Sciatic nerve (tissue), 2 donors: Measurements from ENCODE around the gene HELZ2. TPM values are rescaled to one million over a fixed set of nuclear protein-coding genes. Genes with fewer than 3 reads are reported as not detected.

Experiments
- ATAC-seq: fragments of 200-7000 bp; cut with Tn5 transposase; one replicate; pipeline ENCODE4 v1.9.1; 2020; ENCODE audit warnings: mild to moderate bottlenecking, moderate library complexity
- DNase-seq: peaks from one replicate; pipeline ENCODE4 v3.0.0-alpha.2; 2020; ENCODE audit warnings: low spot score
- intact Hi-C: fragments of 100-400 bp; cut with DNase I; formaldehyde crosslinking; loops from one replicate; pipeline ENCODE4 v1.14.2; 2022
- total RNA-seq: library from RNA; stranded (reverse); fragmentation: NEBNext Ultra II Directional; extraction: Animal tissue kit (Norgen Biotek cat#: 25700); gene quantifications from one replicate; pipeline ENCODE4 v1.2.1, GENCODE V29; 2021
- donor health status: DM: no; HTN: no; CAD: no.
- donor health status: DM: no; HTN: no; CAD: no.

The HELZ2 gene
- total RNA-seq, 1 donor from 2014 or later = 21.4 TPM

GRCh38 chr20:63543131-63543530, 30.9 kb downstream of the HELZ2 start:
- no peak for DNase-seq
- intact Hi-C loops = no loop called here
- ATAC-seq = no peak

GRCh38 chr20:63542696-63543095, 31.3 kb downstream of the HELZ2 start:
- no peak for DNase-seq
- intact Hi-C loops = no loop called here
- ATAC-seq = no peak

DNA sequence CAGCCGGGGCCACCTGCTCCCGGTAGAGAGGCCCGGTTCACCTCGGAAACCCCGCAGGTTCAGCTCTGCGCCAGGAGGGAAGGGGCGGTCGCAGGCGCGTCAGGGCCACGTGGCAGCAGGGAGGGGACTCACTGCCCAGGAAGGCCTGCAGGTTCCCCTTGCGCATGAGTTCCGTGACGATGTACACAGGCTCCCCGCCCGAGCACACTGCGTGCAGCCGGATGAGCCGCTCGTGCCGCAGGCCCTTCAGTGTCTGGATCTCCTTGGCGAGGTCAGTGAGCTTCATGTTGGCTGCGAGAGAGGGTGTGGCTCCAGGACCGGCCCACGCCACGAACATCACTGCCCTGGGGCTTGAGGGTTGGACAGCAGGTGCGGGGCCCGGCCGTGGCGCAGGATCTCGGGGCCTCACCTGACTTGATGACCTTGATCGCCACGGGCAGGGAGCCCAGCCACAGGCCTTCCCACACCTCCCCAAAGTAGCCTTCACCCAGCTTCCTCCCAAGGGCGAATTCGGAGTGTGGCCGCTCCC, 31.9 kb downstream of the HELZ2 start:
- DNase-seq (no peak), ATAC-seq (no peak)
- intact Hi-C loops = no loop called here

DNA sequence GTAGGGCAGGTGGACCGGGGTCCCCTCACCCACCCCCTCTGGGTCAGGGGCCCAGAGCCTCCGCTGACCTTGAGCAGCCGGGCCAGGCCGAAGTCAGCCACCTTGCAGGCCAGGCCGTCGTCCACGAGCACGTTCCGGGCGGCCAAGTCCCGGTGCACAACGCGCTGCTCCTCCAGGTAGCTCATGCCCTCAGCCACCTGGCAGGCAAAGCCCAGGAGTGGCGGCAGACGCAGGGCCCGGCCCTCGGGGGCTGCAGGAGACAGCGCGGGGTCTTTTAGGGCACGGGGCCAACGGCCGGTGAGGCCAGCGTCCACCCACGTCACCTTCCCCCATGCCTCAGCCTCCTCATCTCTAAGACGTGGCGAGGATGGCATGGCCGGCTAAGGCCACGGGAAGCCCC, 32.7 kb downstream of the HELZ2 start:
- no peak for ATAC-seq
- DNase-seq = no peak
- intact Hi-C loops = no loop called here

DNA sequence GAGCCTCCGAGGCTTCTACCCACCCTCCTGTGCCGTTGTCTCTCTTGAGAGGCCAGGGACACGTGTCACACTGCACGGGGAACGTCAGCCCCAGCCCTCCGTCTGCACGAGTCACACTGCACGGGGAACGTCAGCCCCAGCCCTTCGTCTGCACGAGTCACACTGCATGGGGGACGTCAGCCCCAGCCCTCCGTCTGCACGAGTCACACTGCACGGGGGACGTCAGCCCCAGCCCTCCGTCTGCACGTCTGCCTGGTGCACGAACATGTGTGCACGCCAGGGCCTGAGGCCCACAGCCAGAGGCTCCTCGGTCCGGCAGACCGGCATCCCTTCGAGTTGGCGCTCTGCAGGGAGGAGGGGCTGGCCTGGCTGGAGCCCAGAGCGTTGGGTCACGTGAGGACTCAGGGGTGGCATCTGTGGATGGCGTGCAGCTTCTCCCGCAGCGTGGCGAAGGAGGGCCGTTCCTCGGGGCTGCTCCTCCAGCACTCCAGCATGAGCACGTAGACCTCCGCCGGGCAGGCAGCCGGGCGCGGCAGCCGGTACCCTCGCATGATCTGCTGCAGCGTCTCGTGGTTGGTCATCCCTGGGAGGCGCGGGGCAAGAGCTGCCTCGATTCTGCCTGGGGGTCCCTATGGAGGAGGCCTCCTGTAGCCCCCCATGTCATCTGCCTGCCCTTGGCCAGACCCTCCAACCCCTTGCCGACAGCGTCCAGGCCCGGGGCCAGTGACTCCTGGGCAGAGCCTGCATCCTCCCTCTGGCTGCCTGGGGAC, 33.4 kb downstream of the HELZ2 start:
- DNase-seq (no peak), ATAC-seq (no peak)
- intact Hi-C loops = no loop called here

DNA sequence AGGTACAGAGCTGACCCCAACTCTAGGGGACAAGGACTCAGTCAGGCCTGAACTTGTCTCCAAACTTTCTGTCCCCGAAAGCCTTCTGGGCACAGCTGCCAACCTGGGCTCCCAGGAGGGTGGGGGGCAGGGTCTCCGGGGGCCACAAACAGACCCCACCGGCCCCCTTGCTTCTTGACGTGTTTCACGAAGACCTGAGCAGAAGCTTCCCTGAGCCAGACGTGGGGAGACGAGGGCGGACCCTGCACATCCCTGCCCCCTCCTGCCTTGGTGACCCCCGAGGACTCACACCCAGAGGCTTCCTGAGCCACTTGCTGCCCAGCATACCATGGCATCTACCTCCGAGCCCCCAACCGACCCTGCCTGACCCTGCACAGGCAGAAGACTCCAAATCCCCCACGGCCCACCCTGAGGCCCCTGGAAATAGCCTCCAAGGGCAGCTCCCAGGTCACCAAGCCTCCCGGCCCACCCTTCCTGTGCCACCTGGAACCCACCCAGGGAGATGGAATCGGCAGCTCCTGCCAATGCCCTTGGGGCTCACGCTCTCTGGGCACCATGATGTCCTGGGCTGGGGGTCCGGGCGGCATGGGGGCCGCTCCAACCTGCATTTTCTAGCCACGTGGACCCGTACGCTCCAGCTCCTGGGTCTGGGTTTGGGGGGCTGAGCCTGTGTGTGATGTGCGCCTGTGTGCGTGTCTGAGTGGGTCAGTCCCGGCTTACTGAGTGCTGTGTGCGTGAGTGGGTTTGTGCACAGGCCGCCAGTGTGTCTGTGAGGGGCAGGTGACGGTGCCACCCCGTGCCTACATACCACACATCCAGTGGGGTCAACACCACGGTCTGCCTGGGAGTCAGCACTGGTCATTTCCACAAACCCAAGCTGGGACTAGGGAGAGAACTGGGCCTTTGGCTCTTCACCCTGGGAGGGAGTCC, 34.3 kb downstream of the HELZ2 start:
- DNase-seq = no peak
- intact Hi-C loops = loop anchor here (5.0 to 10.0 kb wide), 2 partner anchors 325 to 438 kb away; partner anchors contain the start of genes ABHD16B, SAMD10 and TPD52L2
- ATAC-seq = no peak

DNA sequence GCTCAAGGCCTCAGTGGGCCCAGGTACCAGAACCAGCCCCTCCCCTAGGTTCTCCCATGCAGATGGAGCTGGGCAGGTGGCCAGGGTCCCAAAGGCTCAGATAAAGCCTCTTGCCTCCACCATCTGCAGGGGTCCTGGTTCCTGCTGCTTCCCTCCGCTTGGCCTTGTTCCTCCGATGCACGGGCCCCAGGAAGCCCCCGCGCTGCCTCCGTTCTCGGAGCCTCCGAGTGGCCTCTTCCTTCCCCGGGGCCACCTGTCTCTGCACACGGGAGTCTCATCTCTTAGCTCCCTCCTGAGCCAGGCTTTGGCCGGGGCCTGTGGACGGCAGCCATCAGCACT, 35.0 kb downstream of the HELZ2 start:
- no peak for ATAC-seq
- intact Hi-C loops = loop anchor here (5.0 to 10.0 kb wide), 2 partner anchors 326 to 438 kb away; partner anchors contain the start of genes ABHD16B, SAMD10 and TPD52L2

DNA sequence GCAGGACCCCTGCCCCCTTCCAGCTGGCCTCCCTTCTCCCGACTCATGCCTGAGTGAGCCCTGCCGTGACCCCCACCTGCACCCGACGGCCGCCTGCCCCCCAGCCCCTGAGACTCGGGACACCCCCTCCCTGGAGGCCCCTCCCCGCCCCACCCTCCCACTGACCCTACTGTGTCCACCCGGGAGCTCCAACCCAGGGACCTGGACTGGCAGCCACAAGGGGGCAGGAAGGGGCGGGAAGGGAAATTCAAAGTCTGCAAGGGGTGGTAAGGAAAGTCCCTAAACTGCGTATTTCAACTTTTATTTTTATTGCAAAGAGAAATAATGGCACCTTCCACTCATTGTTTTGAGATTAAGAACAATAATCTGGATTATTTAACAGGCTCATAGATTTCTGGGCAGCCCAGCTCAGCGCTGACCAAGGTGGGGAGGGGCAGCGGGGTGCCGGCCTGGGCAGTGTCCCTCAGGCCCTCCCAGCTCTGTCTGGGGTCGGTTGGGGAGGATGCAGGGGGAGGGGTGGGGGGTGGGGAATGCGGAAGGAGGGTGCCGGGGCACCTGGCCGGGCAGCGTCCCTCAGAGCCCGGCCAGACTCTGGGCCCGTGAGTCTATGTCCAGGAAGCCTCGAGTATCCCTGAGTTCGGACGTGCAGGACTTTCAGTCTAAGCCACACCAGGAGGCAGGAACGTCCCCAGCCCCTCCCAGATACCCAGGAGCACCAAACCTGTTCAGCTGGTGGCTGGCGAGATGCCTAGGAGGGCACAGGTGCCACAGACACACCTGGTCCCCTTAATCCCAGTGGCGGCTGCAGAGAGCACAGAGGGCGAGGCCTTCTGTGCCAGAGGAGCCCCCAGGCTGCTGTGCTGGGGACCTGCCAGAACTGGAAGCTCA, 35.6 kb downstream of the HELZ2 start:
- intact Hi-C loops = loop anchor here (5.0 to 10.0 kb wide), 2 partner anchors 326 to 439 kb away; partner anchors contain the start of genes ABHD16B, SAMD10 and TPD52L2
- ATAC-seq (peak; percentile 22), DNase-seq (no peak)

More for the DNA sequence above, 35.0 kb downstream of the HELZ2 start:
- no peak for DNase-seq

DNA sequence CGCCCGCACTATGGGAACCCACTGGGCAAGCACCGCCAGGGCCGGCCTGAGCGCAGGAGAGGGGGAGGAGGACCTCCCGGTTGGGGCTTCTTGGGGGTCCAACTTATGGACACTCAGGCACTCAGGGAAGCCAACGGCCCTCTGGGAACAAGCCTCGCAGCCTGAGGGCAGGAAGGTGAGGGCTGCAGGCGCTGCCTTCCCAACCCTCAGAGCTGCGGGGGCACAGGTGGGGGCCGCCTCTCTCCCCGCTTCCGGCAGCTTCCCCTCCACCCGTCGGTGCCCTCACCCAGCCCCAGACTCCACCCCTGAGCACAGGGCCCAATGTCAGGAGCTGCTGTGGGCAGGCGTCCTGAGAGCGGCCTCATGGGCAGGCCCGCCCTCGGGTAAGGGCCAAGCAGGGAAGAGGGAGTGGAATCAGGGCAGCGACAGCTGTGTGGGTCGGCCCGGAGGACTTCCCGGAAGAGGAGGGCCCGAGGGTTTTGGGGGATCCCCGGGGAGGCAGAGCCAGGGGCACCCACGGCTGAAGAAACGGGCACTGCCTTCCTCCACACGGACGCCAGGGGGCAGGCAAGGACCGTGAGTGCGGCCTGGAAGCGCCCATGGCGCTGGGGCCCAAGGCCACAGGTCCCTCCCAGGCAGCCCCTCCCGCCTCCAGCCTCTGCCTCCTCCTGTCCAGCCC, 36.4 kb downstream of the HELZ2 start:
- peak; percentile 89 for DNase-seq
- intact Hi-C loops = loop anchor here (5.0 to 10.0 kb wide), 2 partner anchors 327 to 440 kb away; partner anchors contain the start of genes ABHD16B, SAMD10 and TPD52L2
- ATAC-seq = peak; percentile 85

DNA sequence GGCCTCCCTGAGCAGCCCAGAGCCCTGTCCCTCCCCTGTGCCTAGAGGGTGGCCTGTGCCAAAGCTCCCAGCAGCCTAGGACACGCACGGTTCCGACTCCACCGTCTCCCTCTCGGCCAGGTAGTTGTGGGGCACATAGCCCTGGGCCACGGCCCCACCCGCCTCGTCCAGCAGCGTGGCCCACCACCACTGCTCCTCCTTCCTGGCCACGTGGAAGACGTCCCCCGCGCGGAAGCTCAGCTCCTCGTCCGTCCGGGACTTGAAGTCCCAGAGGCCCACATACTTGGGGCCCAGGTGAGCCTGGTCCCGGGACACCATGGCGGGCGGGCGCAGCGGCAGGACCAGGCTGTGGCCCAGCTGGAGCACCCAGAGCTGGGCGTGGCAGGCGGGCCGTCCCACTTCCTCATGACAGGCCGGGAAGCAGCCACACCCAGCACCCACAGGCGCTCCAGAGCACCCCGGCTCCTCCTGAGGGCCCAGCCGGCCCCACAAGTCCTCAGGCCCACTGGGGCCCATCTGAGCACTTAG, 37.0 kb downstream of the HELZ2 start, which contains the start of gene PTK6:
Gene PTK6 (minus strand): TSS at position 380 of the 528 bp plus-strand sequence. CDS start 62 bp downstream, at position 318.
- ATAC-seq = peak; percentile 6

DNA sequence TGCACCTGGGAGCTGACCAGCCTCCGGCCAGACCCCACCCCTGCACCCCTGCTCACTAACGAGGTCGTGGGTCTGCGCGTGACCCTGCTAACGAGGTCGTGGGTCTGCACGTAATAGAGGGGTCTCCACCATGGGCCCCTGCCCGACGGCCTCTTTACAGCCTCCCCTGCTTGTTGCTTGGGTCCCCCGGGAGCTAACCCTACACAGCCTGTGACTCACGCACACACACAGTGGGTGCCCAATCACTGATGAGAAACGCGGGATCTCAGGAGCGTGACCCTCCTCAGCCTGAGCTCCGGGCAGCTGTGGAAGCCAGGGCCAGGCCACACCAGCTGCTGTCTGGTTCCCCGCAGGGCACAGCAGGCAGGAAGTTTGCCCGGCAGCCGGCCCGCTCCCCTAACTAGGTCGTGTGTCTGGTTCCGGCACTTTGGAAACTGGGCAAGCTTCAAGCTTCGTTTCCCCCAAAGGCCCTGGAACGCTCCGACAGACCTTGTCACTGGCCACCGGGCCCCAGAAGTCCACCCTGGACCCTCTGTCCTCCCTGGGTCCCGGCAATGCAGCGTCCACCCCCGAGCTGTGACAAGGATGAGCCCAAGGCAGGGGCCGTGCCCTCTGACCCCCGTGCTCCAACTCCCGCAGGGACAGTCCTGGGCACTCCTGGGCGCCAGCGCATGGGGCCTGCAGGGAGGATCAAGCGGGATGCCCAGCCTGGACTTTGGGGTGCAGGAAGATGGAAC, 37.6 kb downstream of the HELZ2 start:
- no peak for ATAC-seq
- DNase-seq = no peak
- intact Hi-C loops = loop anchor here (5.0 to 10.0 kb wide), 2 partner anchors 328 to 441 kb away; partner anchors contain the start of genes ABHD16B, SAMD10 and TPD52L2

More for the DNA sequence above, 37.0 kb downstream of the HELZ2 start, which contains the start of gene PTK6:
- intact Hi-C loops = loop anchor here (5.0 to 10.0 kb wide), 2 partner anchors 328 to 440 kb away; partner anchors contain the start of genes ABHD16B, SAMD10 and TPD52L2
- no peak for DNase-seq

- peak; percentile 11 for ATAC-seq
- intact Hi-C loops = loop anchor here (5.0 to 10.0 kb wide), 2 partner anchors 330 to 442 kb away; partner anchors contain the start of genes ABHD16B, SAMD10 and TPD52L2
- DNase-seq = no peak
Measured at GRCh38 chr20:63534831-63535651, 39.0 kb downstream of the HELZ2 start.

DNA sequence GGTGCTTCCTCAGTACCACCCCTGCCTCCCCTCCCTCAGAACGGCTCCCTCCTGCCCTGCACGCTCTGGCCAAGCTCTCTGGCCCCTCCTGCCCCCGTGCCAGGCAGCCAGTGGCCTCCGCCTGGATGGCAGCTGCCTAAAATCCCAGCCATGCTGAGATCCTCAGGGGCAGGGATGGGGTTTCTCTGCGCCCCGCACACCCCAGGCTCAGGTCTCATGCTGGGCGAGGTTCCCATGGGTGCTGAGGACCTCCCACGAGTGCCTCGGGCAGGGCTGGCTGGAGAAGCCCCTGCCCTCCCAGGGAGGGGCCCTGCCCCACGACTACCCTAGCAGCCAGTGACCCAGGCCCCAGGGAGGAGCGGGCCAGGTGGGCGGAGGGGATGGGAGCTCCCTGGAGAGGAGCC, 39.6 kb downstream of the HELZ2 start:
- no peak for ATAC-seq
- no peak for DNase-seq
- intact Hi-C loops = loop anchor here (10.0 kb wide), 1 partner anchor 330 kb away; the partner anchor contains the start of genes ABHD16B and TPD52L2

- intact Hi-C loops = loop anchor here (10.0 kb wide), 1 partner anchor 331 kb away; the partner anchor contains the start of genes ABHD16B and TPD52L2
- DNase-seq (no peak), ATAC-seq (no peak)
Measured at GRCh38 chr20:63533871-63534393, 40.1 kb downstream of the HELZ2 start.

- intact Hi-C loops = loop anchor here (10.0 kb wide), 1 partner anchor 331 kb away; the partner anchor contains the start of genes ABHD16B and TPD52L2
- ATAC-seq (no peak), DNase-seq (no peak)
Measured at GRCh38 chr20:63533388-63533787, 40.7 kb downstream of the HELZ2 start.
